Kidney epithelial cell (primary cell): ENCODE data around the gene EDEM1. TPM values are rescaled to one million over a fixed set of nuclear protein-coding genes. Genes with fewer than 3 reads are reported as not detected.

Experiments
- DNase-seq: peaks from one replicate; pipeline ENCODE4 v3.0.0-alpha.2; 2010; ENCODE audit warnings: low read depth
- H3K27me3 ChIP-seq: 2 replicates; pipeline ENCODE4 v1.6.0; 2011; ENCODE audit warnings: low read length; ENCODE audit not compliant: control insufficient read depth, insufficient read depth
- H3K36me3 ChIP-seq: 2 replicates; pipeline ENCODE4 v1.5.1; 2011; ENCODE audit warnings: low read length; ENCODE audit not compliant: control insufficient read depth, insufficient read depth
- H3K4me3 ChIP-seq: 2 replicates; pipeline ENCODE4 v1.5.1; 2011; ENCODE audit warnings: low read depth, mild to moderate bottlenecking, control low read depth, low read length
- total RNA-seq: library from RNA; depleted of rRNA; stranded (reverse); fragments of >200 nt; gene quantifications from 2 replicates; pipeline ENCODE4 v1.2.3, GENCODE V29; 2015
- TF ChIP-seq, protein P1 (sequence below): IDR thresholded peaks from 2 replicates; pipeline ENCODE4 v1.5.1; 2011; ENCODE audit warnings: mild to moderate bottlenecking, moderate library complexity, low read length, control low read depth, inconsistent platforms; ENCODE audit not compliant: insufficient read depth, poor library complexity, severe bottlenecking

EDEM1 gene
- total RNA-seq, 1 donor from 2014 or later, result 56.9 TPM

- no peak for DNase-seq
- no peaks in the 10 kb centered on the region for H3K27me3 ChIP-seq
- no peaks in the 10 kb centered on the region for H3K36me3 ChIP-seq
- TF ChIP-seq, protein P1, sequence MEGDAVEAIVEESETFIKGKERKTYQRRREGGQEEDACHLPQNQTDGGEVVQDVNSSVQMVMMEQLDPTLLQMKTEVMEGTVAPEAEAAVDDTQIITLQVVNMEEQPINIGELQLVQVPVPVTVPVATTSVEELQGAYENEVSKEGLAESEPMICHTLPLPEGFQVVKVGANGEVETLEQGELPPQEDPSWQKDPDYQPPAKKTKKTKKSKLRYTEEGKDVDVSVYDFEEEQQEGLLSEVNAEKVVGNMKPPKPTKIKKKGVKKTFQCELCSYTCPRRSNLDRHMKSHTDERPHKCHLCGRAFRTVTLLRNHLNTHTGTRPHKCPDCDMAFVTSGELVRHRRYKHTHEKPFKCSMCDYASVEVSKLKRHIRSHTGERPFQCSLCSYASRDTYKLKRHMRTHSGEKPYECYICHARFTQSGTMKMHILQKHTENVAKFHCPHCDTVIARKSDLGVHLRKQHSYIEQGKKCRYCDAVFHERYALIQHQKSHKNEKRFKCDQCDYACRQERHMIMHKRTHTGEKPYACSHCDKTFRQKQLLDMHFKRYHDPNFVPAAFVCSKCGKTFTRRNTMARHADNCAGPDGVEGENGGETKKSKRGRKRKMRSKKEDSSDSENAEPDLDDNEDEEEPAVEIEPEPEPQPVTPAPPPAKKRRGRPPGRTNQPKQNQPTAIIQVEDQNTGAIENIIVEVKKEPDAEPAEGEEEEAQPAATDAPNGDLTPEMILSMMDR, result no peak
- peak overlapping the region; percentile 89 for H3K4me3 ChIP-seq
Measured at GRCh38 chr3:5187920-5188418, 462 bp downstream of the EDEM1 start.

GRCh38 chr3:5188419-5189221, 1.1 kb downstream of the EDEM1 start:
- TF ChIP-seq, protein P1, result no peak
- DNase-seq, result no peak
- Histone ChIP-seq H3K36me3 (no peaks in the 10 kb centered on the region), H3K4me3 (peak overlapping the region; percentile 89), H3K27me3 (no peaks in the 10 kb centered on the region)

DNA sequence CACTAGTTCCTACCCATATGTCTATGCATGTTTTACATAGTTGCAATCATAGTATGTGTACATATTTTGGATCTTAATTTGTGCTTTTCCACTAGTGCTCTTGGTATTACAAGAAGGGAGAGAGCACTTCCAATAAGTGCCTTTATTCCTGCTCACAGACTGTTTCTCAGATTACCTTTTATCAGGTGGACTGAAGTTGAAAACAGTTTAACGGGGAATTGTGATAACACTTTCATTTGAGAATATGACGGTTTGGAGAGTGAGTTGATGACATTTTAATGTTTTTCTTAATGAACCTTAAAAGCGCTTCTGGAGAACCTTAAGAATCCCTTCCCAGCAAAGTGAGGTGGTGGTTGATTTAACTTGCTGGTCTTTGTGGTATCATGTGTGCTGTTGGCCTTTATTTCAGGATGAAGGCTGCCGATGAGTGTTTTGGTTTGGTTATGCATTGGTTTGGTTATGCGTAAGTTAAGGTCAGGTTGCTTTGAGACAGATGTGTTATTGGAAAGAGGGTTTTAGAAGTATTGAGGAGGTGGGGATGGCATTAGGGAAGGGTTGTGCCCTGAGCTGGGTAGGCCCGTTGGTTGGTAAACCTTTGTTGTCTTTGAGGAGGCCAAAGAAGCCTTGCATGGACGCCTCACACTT, 2.8 kb downstream of the EDEM1 start:
- DNase-seq, result no peak
- TF ChIP-seq, protein P1, result no peak
- no peak overlapping the region for H3K4me3 ChIP-seq
- no peaks in the 10 kb centered on the region for H3K27me3 ChIP-seq
- no peaks in the 10 kb centered on the region for H3K36me3 ChIP-seq

- no peaks in the 10 kb centered on the region for H3K27me3 ChIP-seq
Measured at GRCh38 chr3:5191555-5192304, 4.2 kb downstream of the EDEM1 start.

DNA sequence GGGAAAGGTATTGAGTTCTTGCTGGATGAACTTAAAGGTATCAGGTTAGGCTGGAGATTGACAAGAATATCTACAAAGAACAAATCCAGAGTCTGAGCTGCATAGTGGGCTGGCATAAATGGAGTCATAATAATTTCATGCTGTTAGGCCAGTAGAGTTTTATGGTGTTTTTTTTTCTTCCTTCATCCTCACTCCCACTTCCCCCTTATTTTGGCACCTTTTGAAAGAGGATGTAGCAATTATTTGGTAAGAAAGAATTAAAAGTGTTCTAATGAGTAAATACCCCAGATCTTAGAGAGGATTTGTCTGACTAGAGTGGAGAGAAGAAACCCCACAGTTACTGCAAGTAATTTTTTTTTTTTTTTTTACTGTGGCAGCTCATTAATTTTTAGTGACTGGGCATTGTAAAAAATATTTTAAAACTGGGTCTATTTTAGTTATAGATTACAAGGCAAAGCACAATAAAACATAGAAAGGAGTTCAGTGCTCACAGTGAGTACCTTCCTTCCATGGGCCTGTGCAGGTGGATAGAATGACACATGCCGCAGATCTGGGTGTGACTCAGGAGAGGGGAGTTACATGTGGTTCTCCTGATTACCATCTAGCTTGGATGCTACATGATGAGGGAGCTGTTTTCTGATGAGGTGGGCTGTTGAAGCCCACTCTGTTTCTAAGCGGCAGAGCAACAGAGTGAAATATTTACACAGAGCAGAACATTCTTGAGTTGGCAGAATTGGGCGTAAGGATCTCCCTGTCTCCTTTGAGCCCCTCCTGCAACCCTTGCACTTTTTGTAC, 5.3 kb downstream of the EDEM1 start:
- no peak overlapping the region for H3K4me3 ChIP-seq
- TF ChIP-seq, protein P1, result no peak
- H3K36me3 ChIP-seq, result no peaks in the 10 kb centered on the region
- DNase-seq, result no peak
- no peaks in the 10 kb centered on the region for H3K27me3 ChIP-seq

More at GRCh38 chr3:5191555-5192304, 4.2 kb downstream of the EDEM1 start:
- Histone ChIP-seq H3K4me3 (no peak overlapping the region), H3K36me3 (no peaks in the 10 kb centered on the region)
- TF ChIP-seq, protein P1, result no peak
- DNase-seq, result no peak
